Measurements from ENCODE around the gene ZP1.

The ZP1 gene

GRCh38 chr11:60840470-60841430 lies 26.6 kb upstream of the ZP1 start:
- no peak for DNase-seq
- Mint-ChIP-seq H3K4me3 (peak overlapping the region; percentile 94), H3K9me3 (peaks cover 0 to 6% of the 10 kb centered on the region in 2 donors), H3K27ac (peak overlapping the region; percentile 72 to 95), H3K27me3 (no peaks in the 10 kb centered on the region), H3K4me1 (peaks cover 46% of the 10 kb centered on the region)
- no peak for ATAC-seq

DNA sequence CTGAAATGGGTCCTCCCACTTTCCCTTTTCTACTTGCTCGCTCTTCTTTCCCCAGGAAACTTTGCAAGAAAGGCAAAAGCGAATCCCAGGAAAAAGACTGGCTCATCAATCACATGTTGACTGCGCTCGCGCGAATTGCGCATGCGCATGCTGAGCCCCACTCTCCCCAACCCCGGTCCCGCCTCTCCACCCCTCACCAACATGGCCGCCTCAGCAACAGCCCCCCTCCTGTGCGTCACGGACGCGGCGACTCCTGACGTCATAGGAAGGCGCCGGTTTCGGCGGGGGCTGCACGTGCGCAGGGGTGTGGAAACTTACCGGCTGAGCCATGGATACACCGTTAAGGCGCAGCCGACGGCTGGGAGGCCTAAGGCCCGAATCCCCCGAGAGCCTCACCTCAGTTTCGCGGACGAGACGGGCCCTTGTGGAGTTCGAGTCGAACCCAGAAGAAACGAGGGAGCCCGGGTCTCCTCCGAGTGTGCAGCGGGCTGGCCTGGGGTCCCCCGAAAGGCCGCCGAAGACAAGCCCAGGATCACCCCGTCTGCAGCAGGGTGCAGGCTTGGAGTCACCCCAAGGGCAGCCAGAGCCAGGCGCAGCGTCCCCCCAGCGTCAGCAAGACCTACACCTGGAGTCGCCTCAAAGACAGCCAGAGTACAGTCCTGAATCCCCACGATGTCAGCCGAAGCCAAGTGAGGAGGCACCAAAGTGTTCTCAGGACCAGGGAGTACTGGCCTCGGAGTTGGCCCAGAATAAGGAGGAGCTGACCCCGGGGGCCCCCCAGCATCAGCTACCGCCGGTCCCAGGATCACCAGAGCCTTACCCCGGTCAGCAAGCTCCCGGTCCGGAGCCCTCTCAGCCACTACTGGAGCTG lies 25.3 kb upstream of the ZP1 start, which contains the start of gene CCDC86:
Gene CCDC86 (plus strand): TSS at position 317 of the 871 bp plus-strand sequence. CDS start 12 bp downstream, at position 329.
- Mint-ChIP-seq H3K4me3 (peak within 1 kb of the TSS; percentile 94), H3K27me3 (no peaks in the 10 kb centered on the region), H3K27ac (peak within 1 kb of the TSS; percentile 95 to 96), H3K4me1 (peaks cover 52% of the 10 kb centered on the region), H3K9me3 (peaks cover 0 to 6% of the 10 kb centered on the region in 2 donors)
- DNase-seq (peak; percentile 98 to 99), ATAC-seq (peak; percentile 95)

DNA sequence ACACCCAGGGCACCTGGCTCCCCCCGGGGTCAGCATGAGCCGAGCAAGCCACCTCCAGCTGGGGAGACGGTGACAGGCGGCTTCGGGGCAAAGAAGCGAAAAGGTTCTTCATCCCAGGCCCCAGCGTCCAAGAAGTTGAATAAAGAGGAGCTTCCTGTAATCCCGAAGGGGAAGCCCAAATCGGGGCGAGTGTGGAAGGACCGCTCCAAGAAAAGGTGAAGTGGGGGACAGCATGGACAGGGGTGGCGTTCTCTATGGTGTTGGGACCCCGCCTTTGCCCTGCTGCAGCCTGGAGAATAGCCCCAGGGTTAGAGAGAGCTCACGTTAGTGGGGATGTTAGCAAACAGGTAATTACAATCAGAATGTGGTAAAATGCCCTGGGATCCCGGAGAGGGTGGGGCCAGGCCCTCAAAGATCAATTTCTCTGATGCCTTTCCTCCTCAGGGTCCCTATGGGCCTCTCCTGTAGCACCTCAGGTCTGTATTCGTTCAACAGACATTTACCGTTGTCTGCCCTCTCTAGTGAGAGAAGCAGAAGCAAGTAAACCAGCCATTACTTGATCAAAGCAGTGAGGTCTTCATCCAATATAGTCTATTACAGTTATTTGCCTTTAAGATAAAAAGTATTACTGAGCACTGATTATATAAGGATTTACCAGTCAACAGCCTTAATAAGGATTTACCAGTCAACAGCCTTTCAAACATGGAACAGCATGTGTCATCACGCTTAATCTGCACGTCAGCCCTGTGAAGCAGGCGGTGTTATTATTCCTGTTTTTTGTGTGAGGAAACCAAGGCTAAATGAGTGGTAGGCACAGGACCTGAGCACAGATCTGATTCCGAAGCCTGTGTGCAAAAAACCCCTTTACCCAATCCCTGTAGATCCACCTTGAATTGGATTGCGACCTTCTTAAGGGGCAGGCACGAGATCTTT lies 24.4 kb upstream of the ZP1 start:
- DNase-seq (no peak), ATAC-seq (no peak)
- peaks cover 0 to 6% of the 10 kb centered on the region in 2 donors for H3K9me3 Mint-ChIP-seq
- H3K4me3 Mint-ChIP-seq: peak overlapping the region; percentile 94
- no peaks in the 10 kb centered on the region for H3K27me3 Mint-ChIP-seq
- H3K4me1 Mint-ChIP-seq: peaks cover 52% of the 10 kb centered on the region
- peak overlapping the region; percentile 95 to 96 for H3K27ac Mint-ChIP-seq

DNA sequence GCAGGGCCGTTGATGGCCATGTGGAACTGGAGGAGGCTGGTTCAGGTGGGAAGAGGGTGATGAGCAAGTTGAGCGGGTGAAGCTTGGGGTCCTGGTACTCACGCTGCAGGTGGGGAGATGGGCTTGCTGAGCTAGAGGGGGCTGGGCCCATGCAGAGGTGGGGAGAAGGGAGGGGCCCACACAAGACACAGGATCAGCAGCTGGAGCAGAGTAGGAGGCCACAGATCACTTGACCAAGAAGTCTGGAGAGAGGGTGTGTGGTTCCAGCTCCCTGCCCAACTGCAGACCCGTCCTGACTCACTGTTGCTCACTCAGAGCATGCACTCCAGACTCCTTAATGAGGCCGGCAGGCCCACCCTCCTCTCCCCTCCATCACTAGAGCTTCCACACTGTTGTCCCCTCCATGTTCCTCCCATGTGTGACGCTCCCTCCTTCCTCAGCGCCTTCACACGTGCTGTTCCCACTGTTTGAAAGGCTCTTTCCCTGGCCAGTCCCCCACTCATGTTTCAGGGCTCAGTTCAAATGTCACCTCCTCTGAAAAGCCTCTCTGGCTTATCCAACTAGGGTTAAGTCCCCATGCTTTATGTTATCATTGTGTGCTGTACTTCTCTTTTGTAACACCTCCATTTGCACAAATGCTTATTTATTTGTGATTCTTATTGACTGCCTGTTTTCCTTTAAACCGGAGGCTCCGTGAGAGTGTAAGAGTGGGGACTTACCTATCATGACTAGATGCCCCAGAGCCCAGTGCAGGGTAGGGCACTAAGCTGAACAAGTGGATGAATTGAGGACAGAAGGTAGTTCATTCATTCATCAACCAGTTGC lies 23.1 kb upstream of the ZP1 start:
- no peaks in the 10 kb centered on the region for H3K27me3 Mint-ChIP-seq

GRCh38 chr11:60844870-60845221 lies 22.5 kb upstream of the ZP1 start:
- DNase-seq: no peak
- H3K27ac Mint-ChIP-seq: peak overlapping the region; percentile 42 to 83
- no peaks in the 10 kb centered on the region for H3K27me3 Mint-ChIP-seq
- peak overlapping the region; percentile 94 for H3K4me3 Mint-ChIP-seq
- peaks cover 0 to 6% of the 10 kb centered on the region in 2 donors for H3K9me3 Mint-ChIP-seq
- ATAC-seq: no peak
- H3K4me1 Mint-ChIP-seq: peaks cover 52% of the 10 kb centered on the region

More for the DNA sequence above, 23.1 kb upstream of the ZP1 start:
- DNase-seq: no peak
- H3K9me3 Mint-ChIP-seq: peaks cover 0 to 6% of the 10 kb centered on the region in 2 donors
- H3K4me3 Mint-ChIP-seq: peak overlapping the region; percentile 94
- H3K4me1 Mint-ChIP-seq: peaks cover 52% of the 10 kb centered on the region
- no peak for ATAC-seq
- H3K27ac Mint-ChIP-seq: peak overlapping the region; percentile 90 to 95

DNA sequence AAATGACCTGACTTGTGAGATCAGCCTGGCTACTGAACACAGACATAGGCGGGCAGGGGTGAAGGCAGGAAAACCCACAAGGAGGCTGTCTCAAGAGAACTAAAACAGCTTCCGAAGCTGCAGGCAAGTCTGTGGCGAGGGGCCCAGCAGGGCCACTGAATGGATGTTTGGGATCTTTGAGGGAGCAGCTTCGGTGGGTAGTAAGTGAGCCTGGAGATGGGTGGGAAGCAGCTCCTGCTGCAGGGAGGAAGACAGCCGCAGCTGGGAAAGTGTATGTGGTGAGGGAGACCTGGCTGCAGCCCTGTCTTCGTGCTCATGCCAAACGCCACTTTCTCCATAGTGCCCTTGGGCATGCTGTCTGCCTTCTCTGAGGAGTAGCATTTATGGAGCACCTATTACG lies 22.0 kb upstream of the ZP1 start:
- ATAC-seq: no peak
- DNase-seq: no peak
- Mint-ChIP-seq H3K4me3 (peak overlapping the region; percentile 94), H3K27me3 (no peaks in the 10 kb centered on the region), H3K9me3 (peaks cover 0 to 6% of the 10 kb centered on the region in 2 donors), H3K4me1 (peaks cover 49% of the 10 kb centered on the region), H3K27ac (peak overlapping the region in 1 of 2 donors; percentile 20)

DNA sequence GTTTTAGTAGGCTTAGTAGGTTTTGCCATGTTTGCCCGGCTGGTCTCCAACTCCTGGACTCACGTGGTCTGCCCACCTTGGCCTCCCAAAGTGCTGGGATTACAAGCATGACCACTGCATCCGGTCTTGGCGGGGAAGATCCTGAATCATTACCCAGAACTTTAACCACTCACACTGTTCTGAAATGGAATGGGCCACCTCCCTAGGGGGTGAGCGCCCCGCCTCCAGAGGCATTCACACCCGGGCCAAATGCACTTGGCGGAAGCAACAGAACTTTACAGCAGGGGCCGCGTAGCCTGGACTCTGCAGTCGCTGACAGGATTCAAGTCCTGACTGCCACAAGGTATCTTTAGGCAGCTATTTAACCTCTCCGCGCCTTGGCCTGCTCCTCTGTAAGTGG lies 20.1 kb upstream of the ZP1 start:
- ATAC-seq (no peak), DNase-seq (no peak)
- H3K4me3 Mint-ChIP-seq: no peak overlapping the region
- no peak overlapping the region for H3K27ac Mint-ChIP-seq
- peaks cover 32% of the 10 kb centered on the region for H3K4me1 Mint-ChIP-seq
- H3K9me3 Mint-ChIP-seq: no peaks in the 10 kb centered on the region
- H3K27me3 Mint-ChIP-seq: no peaks in the 10 kb centered on the region

DNA sequence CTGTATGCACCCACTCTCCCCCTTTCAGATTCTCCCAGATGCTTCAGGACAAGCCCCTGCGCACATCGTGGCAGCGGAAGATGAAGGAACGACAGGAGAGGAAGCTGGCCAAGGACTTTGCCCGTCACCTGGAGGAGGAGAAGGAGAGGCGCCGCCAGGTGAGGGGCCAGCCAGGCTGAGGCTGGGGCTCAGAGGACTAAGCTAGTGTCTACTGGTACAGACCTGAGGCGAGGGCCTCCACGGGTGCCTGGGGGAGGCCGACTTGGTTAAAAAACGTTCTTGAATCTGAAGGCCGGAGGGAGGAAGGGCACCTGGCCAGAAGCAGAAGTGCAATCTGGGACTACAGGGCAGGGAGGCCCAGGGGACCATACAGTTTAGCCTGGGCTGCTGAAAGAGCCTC lies 19.4 kb upstream of the ZP1 start:
- Mint-ChIP-seq H3K27me3 (no peaks in the 10 kb centered on the region), H3K4me3 (no peak overlapping the region)

DNA sequence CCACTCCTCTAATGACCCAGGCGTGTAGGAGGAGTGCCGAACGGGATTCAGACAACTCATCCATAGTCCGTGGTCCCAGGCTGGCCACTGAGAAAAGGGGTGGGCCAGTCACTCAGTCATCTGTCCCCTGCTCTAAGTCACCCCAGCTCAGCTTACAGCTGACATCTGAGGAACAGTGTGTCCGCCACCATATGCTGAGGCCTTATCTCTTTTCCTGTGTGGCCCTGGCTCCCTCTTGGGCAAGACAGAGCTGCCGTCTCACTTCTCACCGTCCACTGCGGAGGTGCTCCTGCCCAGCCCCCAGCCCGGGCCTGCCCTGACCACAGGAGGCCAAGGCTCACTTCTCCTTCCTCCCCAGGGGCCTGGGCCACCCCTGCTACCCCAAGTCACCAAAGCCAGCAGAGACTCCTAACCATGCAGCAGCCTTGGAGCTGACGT lies 18.6 kb upstream of the ZP1 start:
- H3K4me3 Mint-ChIP-seq: no peak overlapping the region
- H3K9me3 Mint-ChIP-seq: no peaks in the 10 kb centered on the region
- no peak for ATAC-seq

More for the DNA sequence above, 19.4 kb upstream of the ZP1 start:
- Mint-ChIP-seq H3K4me1 (peaks cover 32% of the 10 kb centered on the region), H3K9me3 (no peaks in the 10 kb centered on the region), H3K27ac (peak overlapping the region in 1 of 2 donors; percentile 92)
- DNase-seq (no peak), ATAC-seq (no peak)

GRCh38 chr11:60849641-60850520 lies 17.5 kb upstream of the ZP1 start:
- H3K27me3 Mint-ChIP-seq: no peaks in the 10 kb centered on the region
- ATAC-seq: no peak
- peak overlapping the region in 1 of 2 donors; percentile 85 for H3K27ac Mint-ChIP-seq
- no peaks in the 10 kb centered on the region for H3K9me3 Mint-ChIP-seq
- H3K4me3 Mint-ChIP-seq: no peak overlapping the region
- peaks cover 16% of the 10 kb centered on the region for H3K4me1 Mint-ChIP-seq
- DNase-seq: no peak

More for the DNA sequence above, 18.6 kb upstream of the ZP1 start:
- H3K27ac Mint-ChIP-seq: peak overlapping the region in 1 of 2 donors; percentile 47
- DNase-seq: no peak
- no peaks in the 10 kb centered on the region for H3K27me3 Mint-ChIP-seq
- H3K4me1 Mint-ChIP-seq: peaks cover 26% of the 10 kb centered on the region

DNA sequence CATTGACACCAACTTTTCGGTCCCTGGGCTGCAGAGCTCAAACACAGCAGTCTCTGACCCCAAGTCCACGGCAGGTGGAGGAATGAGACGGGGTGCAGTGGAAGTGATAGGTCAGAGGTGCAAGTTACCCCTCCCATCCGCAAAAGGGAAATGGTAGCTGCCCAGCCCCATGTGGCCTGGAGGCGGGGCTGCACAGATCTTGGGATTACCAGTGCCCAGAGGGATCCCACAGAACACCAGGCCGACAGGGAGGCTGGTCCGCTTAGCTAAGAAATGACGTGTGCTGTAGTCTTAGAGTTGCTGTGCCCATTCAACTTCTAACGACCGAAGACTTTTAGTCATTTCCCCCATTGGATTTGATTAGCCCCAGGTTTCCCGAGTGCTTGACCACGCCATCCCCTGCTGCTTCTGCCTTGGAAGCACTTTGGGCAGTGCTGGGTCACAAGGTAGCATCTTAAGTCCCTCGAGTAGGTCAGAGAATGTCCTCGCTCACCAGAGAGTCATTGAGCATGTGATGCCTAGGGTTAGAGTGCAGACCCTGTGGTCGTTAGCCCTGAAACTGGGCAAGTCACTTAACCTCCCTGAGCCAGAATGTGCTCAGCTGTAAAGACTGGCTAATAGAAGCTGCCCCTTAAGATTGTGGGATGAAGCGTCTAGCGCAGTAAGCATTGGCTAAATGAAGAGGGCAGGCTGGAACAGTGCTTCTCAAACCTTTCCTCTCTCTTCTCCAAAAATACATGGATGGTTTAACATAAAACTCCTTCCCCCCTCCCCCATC lies 15.8 kb upstream of the ZP1 start:
- ATAC-seq (no peak), DNase-seq (no peak)
- Mint-ChIP-seq H3K4me3 (no peak overlapping the region), H3K9me3 (no peaks in the 10 kb centered on the region), H3K27ac (no peak overlapping the region), H3K27me3 (no peaks in the 10 kb centered on the region), H3K4me1 (peaks cover 17% of the 10 kb centered on the region)

- Mint-ChIP-seq H3K4me3 (no peak overlapping the region), H3K27ac (no peak overlapping the region), H3K27me3 (no peaks in the 10 kb centered on the region), H3K9me3 (no peaks in the 10 kb centered on the region), H3K4me1 (peaks cover 21% of the 10 kb centered on the region)
- DNase-seq (no peak), ATAC-seq (peak; percentile 20)
Observed at GRCh38 chr11:60852117-60852981, 15.0 kb upstream of the ZP1 start.
